H1 (cell line): ENCODE data around the gene KRT85. TPM values are rescaled to one million over a fixed set of nuclear protein-coding genes. Genes with fewer than 3 reads are reported as not detected.

Source experiments
- CTBP2 ChIP-seq: IDR thresholded peaks from 2 replicates; pipeline ENCODE4 v1.7.0; 2011; ENCODE audit warnings: borderline replicate concordance, mild to moderate bottlenecking, moderate library complexity, mixed read lengths, low read length; ENCODE audit not compliant: insufficient read depth, insufficient read length
- EZH2 ChIP-seq: fragments of 200-600 bp; sonication (generic); IDR thresholded peaks from 2 replicates; pipeline ENCODE4 v1.7.1; 2012; ENCODE audit warnings: low read depth, mild to moderate bottlenecking, moderate library complexity, low read length, inconsistent platforms; ENCODE audit not compliant: severe bottlenecking
- polyA plus RNA-seq, 7 experiments: library from polyadenylated mRNA; depleted of rRNA in 3 of 7; stranded (reverse) in 5 of 7; unstranded in 2 of 7; fragments of >200 nt in 5 of 7; fragments of 200-250 nt in 2 of 7; gene quantifications; 1 replicate in 5 of 7; 2 replicates in 1 of 7; 4 replicates in 1 of 7; pipeline versions ENCODE4 v1.2.1 to v1.2.3, GENCODE V29; 2011 to 2013; ENCODE audit warnings: missing spikeins in 2 of 7, mixed read lengths in 2 of 7
- total RNA-seq: library from RNA; stranded (reverse); fragmentation: NEBNext Ultra II Directional; extraction: Animal tissue kit (Norgen Biotek cat#: 25700); gene quantifications from 2 replicates; pipeline ENCODE4 v1.2.1, GENCODE V29; 2021

The KRT85 gene
- total and polyA plus RNA-seq, 2 of the 8 experiments (the other 6 are each of a cell fraction or from before 2014, with no cell fraction given), result not detected

- TF ChIP-seq EZH2 (no peak), CTBP2 (no peak)
Measured at GRCh38 chr12:52395761-52396434, 28.6 kb upstream of the KRT85 start (continued).
